Measurements from ENCODE around the gene VCX. TPM values are rescaled to one million over a fixed set of nuclear protein-coding genes. Genes with fewer than 3 reads are reported as not detected.

Gene VCX
- total RNA-seq, 1 experiment from 2014 or later = not detected

DNA sequence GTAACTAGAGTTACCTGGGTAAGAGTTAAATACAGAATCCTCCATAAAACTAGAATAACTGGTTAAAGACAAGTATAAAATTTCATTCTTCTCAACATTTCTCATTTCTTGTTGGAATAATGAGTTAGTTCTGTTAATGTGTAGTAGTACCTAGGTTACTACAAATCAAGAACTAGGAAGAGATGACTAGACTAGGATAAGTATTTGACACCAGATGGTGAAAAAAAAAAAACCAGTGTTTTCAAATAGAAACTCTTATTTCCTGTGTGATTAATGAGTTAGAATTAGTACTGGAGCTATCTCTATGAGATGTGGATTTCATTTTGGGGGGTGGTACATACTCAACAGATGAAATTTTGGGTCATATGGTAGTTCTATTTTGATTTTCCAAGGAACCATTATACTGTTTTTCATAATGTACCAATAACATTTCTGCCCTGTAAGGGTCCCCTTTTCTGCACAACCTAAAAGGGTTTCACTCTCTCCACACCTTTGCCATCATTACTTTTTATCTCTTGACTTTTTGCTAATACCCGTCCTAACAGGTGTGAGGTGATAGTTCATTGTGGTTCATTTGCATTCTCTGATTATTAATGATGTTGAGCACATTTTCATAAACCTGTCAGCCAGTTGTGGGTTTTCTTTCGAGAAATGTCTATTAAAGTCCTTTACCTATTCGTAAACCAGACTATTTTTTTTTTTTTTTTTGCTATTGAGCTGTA lies 1.7 kb upstream of the VCX start:
- intact Hi-C loops (cut with micrococcal nuclease; ENCODE audit: unreplicated experiment) = no loop called here
- H3K4me3 Mint-ChIP-seq (ENCODE audit: low read depth, unreplicated experiment) = no peak overlapping the region
- no peaks in the 10 kb centered on the region for H3K4me1 Mint-ChIP-seq (ENCODE audit: low read depth, unreplicated experiment)
- TF ChIP-seq, protein P1, sequence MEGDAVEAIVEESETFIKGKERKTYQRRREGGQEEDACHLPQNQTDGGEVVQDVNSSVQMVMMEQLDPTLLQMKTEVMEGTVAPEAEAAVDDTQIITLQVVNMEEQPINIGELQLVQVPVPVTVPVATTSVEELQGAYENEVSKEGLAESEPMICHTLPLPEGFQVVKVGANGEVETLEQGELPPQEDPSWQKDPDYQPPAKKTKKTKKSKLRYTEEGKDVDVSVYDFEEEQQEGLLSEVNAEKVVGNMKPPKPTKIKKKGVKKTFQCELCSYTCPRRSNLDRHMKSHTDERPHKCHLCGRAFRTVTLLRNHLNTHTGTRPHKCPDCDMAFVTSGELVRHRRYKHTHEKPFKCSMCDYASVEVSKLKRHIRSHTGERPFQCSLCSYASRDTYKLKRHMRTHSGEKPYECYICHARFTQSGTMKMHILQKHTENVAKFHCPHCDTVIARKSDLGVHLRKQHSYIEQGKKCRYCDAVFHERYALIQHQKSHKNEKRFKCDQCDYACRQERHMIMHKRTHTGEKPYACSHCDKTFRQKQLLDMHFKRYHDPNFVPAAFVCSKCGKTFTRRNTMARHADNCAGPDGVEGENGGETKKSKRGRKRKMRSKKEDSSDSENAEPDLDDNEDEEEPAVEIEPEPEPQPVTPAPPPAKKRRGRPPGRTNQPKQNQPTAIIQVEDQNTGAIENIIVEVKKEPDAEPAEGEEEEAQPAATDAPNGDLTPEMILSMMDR (IDR thresholded peaks at IDR 0.05; ENCODE audit: unreplicated experiment) = no peak
- H3K9me3 Mint-ChIP-seq (ENCODE audit: low read depth, unreplicated experiment) = peaks cover 5% of the 10 kb centered on the region
- no TSS peak for BruUV-seq (replicated peaks)
- H3K27me3 Mint-ChIP-seq (ENCODE audit: unreplicated experiment) = no peaks in the 10 kb centered on the region
- H3K36me3 Mint-ChIP-seq (ENCODE audit: insufficient read depth, unreplicated experiment) = no peaks in the 10 kb centered on the region
- H3K27ac Mint-ChIP-seq (ENCODE audit: unreplicated experiment) = no peak overlapping the region
- DNase-seq = no peak
- CTCF ChIA-PET = interaction anchor here (0.7 kb wide), 1 partner anchor 951 kb away, joined by 3 read pairs; no protein-coding TSS in a partner anchor

DNA sequence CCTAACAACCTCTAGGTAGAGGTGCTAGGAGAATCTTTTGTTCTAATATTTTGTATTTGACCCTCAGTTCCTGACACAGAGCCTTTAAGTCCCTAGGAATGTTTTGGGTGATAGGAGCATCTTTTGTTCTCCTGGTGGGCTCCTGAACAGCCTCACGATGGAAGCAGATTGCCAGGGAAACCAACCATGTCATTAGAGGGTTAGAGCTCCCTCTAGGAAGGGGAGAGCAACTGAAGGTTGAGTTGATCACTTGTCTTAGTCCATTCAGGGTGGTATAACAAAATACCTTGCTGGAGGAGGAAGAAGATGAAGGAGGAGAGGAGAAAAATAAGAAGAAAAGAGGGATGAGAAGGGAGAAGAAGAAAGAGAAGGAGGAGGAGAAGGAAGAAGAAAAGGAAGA lies 9.2 kb downstream of the VCX start:
- Mint-ChIP-seq H3K27me3 (ENCODE audit: unreplicated experiment) (no peaks in the 10 kb centered on the region), H3K36me3 (ENCODE audit: insufficient read depth, unreplicated experiment) (no peaks in the 10 kb centered on the region), H3K27ac (ENCODE audit: unreplicated experiment) (no peak overlapping the region), H3K4me1 (ENCODE audit: low read depth, unreplicated experiment) (no peaks in the 10 kb centered on the region), H3K9me3 (ENCODE audit: low read depth, unreplicated experiment) (peaks cover 10% of the 10 kb centered on the region), H3K4me3 (ENCODE audit: low read depth, unreplicated experiment) (no peak overlapping the region)
- intact Hi-C loops (cut with micrococcal nuclease; ENCODE audit: unreplicated experiment) = no loop called here
- CTCF ChIA-PET = no interaction called here
- TF ChIP-seq, protein P1 (IDR thresholded peaks at IDR 0.05; ENCODE audit: unreplicated experiment) = no peak
- BruUV-seq (replicated peaks) = no TSS peak
- DNase-seq = no peak

DNA sequence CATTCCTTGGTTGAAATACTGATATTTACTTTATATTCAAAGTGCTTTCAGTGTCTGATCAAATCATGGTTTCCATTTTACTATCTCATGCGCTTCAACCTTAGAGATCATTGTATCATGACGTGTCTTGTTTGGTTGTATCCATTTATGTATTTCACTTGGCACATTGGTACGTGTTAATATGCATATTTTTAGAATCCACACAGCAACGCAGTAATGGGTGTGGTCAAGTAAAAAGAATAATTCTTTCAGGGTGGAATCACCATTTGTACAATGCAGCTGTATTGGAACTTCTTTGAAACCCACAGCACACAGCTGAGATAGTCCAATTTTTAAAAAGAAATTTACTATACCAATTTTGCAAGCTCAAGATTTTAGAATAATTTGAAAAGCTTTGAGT lies 29.1 kb downstream of the VCX start:
- H3K9me3 Mint-ChIP-seq (ENCODE audit: low read depth, unreplicated experiment) = no peaks in the 10 kb centered on the region
- H3K4me3 Mint-ChIP-seq (ENCODE audit: low read depth, unreplicated experiment) = no peak overlapping the region
- no peaks in the 10 kb centered on the region for H3K4me1 Mint-ChIP-seq (ENCODE audit: low read depth, unreplicated experiment)
- intact Hi-C loops (cut with micrococcal nuclease; ENCODE audit: unreplicated experiment) = no loop called here
- H3K27me3 Mint-ChIP-seq (ENCODE audit: unreplicated experiment) = no peaks in the 10 kb centered on the region
- CTCF ChIA-PET = no interaction called here
- no TSS peak for BruUV-seq (replicated peaks)
- no peak overlapping the region for H3K27ac Mint-ChIP-seq (ENCODE audit: unreplicated experiment)
- TF ChIP-seq, protein P1 (IDR thresholded peaks at IDR 0.05; ENCODE audit: unreplicated experiment) = no peak
- DNase-seq = no peak
- H3K36me3 Mint-ChIP-seq (ENCODE audit: insufficient read depth, unreplicated experiment) = no peaks in the 10 kb centered on the region

DNA sequence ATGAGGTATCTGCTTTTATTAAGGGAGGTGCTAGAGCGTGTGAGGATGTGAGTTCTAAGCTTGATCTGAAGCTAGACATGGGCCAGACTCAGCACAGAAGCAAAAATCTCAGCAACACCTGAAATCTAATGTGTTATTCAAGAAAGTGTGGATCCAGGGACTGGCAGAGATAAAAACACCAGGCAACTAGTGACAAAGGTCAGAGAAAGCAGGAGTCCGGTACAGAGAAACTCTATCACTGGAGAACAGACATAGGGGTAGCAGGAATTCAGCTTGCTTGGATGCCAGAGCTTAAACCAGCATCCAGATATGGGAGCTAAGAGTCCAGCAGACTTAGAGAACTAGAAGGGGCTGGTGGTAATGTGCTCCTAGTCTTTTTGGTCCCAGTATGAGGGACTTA lies 34.0 kb downstream of the VCX start:
- TF ChIP-seq, protein P1 (IDR thresholded peaks at IDR 0.05; ENCODE audit: unreplicated experiment) = no peak
- intact Hi-C loops (cut with micrococcal nuclease; ENCODE audit: unreplicated experiment) = no loop called here
- Mint-ChIP-seq H3K27me3 (ENCODE audit: unreplicated experiment) (no peaks in the 10 kb centered on the region), H3K4me3 (ENCODE audit: low read depth, unreplicated experiment) (no peak overlapping the region), H3K27ac (ENCODE audit: unreplicated experiment) (no peak overlapping the region), H3K36me3 (ENCODE audit: insufficient read depth, unreplicated experiment) (no peaks in the 10 kb centered on the region), H3K9me3 (ENCODE audit: low read depth, unreplicated experiment) (peaks cover 2% of the 10 kb centered on the region), H3K4me1 (ENCODE audit: low read depth, unreplicated experiment) (no peaks in the 10 kb centered on the region)
- no TSS peak for BruUV-seq (replicated peaks)
- DNase-seq = no peak
- CTCF ChIA-PET = no interaction called here
